ENCODE measurements around the gene CCDC127. TPM values are rescaled to one million over a fixed set of nuclear protein-coding genes. Genes with fewer than 3 reads are reported as not detected.
"Not testable (repeated sequence)": the region's sequence is repeated elsewhere in the genome, so short reads cannot be mapped to it uniquely, and the experiment has no call there.

The CCDC127 gene
- total RNA-seq, 1 donor from 2014 or later = 8.8 TPM

DNA sequence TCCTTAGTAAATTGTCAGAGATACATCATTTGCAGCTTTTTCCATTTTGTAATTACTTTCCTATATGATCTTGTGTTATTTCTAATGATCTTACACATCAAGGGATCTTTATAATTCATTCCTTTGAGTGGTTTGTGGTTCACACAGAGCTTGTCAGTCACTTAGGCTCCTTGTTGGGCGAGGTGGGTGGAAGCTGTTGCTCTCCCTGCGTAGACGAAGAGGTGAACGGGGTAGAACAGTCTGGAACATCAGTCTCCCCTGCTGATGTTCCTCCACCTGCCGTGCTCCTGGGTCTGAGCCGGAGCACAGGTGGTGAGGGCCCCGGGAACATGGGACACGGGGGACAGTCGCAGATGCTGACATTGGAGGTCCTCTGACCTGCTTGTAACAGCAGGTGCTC, 17.6 kb upstream of the CCDC127 start:
- not testable (repeated sequence) for H3K4me3 Mint-ChIP-seq (ENCODE audit: unreplicated experiment); H2AFZ ChIP-seq (ENCODE audit: low read depth, low read length); H3K4me1 ChIP-seq (ENCODE audit: insufficient read depth, low read length); H3K27ac Mint-ChIP-seq (ENCODE audit: unreplicated experiment); H3K9me3 ChIP-seq (ENCODE audit: insufficient read depth, low read depth, low read length); H4K20me1 ChIP-seq (ENCODE audit: insufficient read depth, low read length); H3K27me3 Mint-ChIP-seq (ENCODE audit: low read depth, unreplicated experiment); DNase-seq (ENCODE audit: low read depth); FAIRE-seq; H3K27me3 ChIP-seq (ENCODE audit: insufficient read depth, low read length); H3K4me1 Mint-ChIP-seq (ENCODE audit: low read depth, unreplicated experiment); H3K9me3 Mint-ChIP-seq (ENCODE audit: unreplicated experiment); H3K4me2 ChIP-seq (ENCODE audit: low read length); H3K4me3 ChIP-seq (ENCODE audit: insufficient read depth, low read depth, low read length); H3K27ac ChIP-seq (ENCODE audit: low read depth, low read length); H3K79me2 ChIP-seq (ENCODE audit: insufficient read depth, low read length); H3K9ac ChIP-seq (ENCODE audit: low read length)
- H3K36me3 Mint-ChIP-seq (ENCODE audit: low read depth, unreplicated experiment) = peaks cover 11% of the 10 kb centered on the region
- peaks cover 19% of the 10 kb centered on the region for H3K36me3 ChIP-seq (ENCODE audit: insufficient read depth, low read length)

DNA sequence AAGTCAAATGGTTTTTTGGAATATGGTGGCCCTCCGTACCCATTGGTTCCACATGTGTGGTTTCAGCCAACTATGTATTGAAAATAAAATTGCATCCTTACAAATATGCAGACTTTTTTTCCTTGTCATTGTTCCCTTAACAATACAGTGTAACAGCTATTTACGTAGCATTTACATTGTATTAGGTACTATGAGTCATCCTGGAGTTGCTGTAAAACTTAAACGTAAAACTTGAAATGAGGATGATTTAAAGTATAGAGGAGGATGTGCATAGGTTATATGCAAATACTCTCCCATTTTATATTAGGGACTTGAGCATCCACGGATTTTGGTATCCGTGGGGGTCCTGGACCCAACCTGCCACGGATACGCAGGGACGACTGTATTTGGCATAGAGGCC, 16.5 kb upstream of the CCDC127 start:
- H3K27ac Mint-ChIP-seq (ENCODE audit: unreplicated experiment) = no peak overlapping the region
- FAIRE-seq = no peak
- no peaks in the 10 kb centered on the region for H3K79me2 ChIP-seq (ENCODE audit: insufficient read depth, low read length)

DNA sequence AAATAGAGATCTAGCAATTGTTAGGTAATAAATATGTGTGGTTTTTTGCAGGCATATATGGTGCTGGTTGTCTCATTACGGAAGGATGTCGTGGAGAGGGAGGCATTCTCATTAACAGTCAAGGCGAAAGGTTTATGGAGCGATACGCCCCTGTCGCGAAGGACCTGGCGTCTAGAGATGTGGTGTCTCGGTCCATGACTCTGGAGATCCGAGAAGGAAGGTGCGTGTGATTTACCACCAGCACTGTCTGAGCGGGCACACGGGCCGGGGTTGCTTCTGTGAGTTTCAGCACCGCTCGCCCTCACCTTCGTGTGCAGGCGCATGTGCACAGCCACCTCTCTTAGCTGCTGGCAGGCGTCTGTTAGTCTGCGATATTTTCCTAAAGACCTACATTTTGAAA, 15.5 kb upstream of the CCDC127 start:
- not testable (repeated sequence) for H3K4me1 ChIP-seq (ENCODE audit: insufficient read depth, low read length); H3K9me3 Mint-ChIP-seq (ENCODE audit: unreplicated experiment); H2AFZ ChIP-seq (ENCODE audit: low read depth, low read length); DNase-seq (ENCODE audit: low read depth); H3K4me1 Mint-ChIP-seq (ENCODE audit: low read depth, unreplicated experiment); H3K27me3 Mint-ChIP-seq (ENCODE audit: low read depth, unreplicated experiment); H3K79me2 ChIP-seq (ENCODE audit: insufficient read depth, low read length); H3K9me3 ChIP-seq (ENCODE audit: insufficient read depth, low read depth, low read length); H3K4me3 Mint-ChIP-seq (ENCODE audit: unreplicated experiment); H4K20me1 ChIP-seq (ENCODE audit: insufficient read depth, low read length); H3K27me3 ChIP-seq (ENCODE audit: insufficient read depth, low read length); H3K27ac ChIP-seq (ENCODE audit: low read depth, low read length); H3K4me2 ChIP-seq (ENCODE audit: low read length); H3K9ac ChIP-seq (ENCODE audit: low read length); H3K4me3 ChIP-seq (ENCODE audit: insufficient read depth, low read depth, low read length); FAIRE-seq
- peak overlapping the region; percentile 1 for H3K27ac Mint-ChIP-seq (ENCODE audit: unreplicated experiment)
- peaks cover 16% of the 10 kb centered on the region for H3K36me3 Mint-ChIP-seq (ENCODE audit: low read depth, unreplicated experiment)
- H3K36me3 ChIP-seq (ENCODE audit: insufficient read depth, low read length) = peaks cover 24% of the 10 kb centered on the region

More for the DNA sequence above, 16.5 kb upstream of the CCDC127 start:
- Mint-ChIP-seq H3K9me3 (ENCODE audit: unreplicated experiment) (no peaks in the 10 kb centered on the region), H3K4me3 (ENCODE audit: unreplicated experiment) (no peak overlapping the region), H3K27me3 (ENCODE audit: low read depth, unreplicated experiment) (no peaks in the 10 kb centered on the region), H3K36me3 (ENCODE audit: low read depth, unreplicated experiment) (peaks cover 8% of the 10 kb centered on the region), H3K4me1 (ENCODE audit: low read depth, unreplicated experiment) (peaks cover 2% of the 10 kb centered on the region)
- Histone ChIP-seq H3K4me2 (ENCODE audit: low read length) (no peak overlapping the region), H2AFZ (ENCODE audit: low read depth, low read length) (no peak overlapping the region), H3K4me3 (ENCODE audit: insufficient read depth, low read depth, low read length) (no peak overlapping the region), H3K4me1 (ENCODE audit: insufficient read depth, low read length) (no peaks in the 10 kb centered on the region), H3K9me3 (ENCODE audit: insufficient read depth, low read depth, low read length) (no peaks in the 10 kb centered on the region), H4K20me1 (ENCODE audit: insufficient read depth, low read length) (no peaks in the 10 kb centered on the region), H3K36me3 (ENCODE audit: insufficient read depth, low read length) (peaks cover 19% of the 10 kb centered on the region), H3K9ac (ENCODE audit: low read length) (no peak overlapping the region), H3K27ac (ENCODE audit: low read depth, low read length) (no peak overlapping the region), H3K27me3 (ENCODE audit: insufficient read depth, low read length) (no peaks in the 10 kb centered on the region)
- TF ChIP-seq CTCF (IDR thresholded peaks at IDR 0.05; ENCODE audit: insufficient read depth, low read depth, low read length) = no peak
- TF ChIP-seq EZH2 (IDR thresholded peaks at IDR 0.05; ENCODE audit: insufficient read depth, low read length) = no peak
- no peak for DNase-seq (ENCODE audit: low read depth)

DNA sequence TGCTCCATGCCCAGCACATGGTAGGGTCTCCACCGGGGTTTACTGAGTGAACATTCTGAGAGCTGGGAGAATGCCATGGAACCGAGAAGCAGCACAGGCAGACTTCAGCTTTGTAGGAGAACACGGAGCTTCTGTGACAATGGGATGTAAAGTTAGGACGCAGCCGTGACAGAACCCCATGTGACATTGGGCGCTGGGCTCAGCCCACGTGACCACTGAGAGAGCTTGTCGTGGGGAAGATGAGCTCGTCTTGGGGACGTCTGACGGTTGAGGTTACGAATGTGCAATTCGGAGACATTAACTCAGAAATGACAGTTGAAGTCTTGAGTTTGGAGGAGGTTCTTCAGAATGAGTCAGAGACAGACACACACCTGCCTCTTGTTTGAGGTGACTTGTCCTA, 13.7 kb upstream of the CCDC127 start:
- H3K9me3 ChIP-seq (ENCODE audit: insufficient read depth, low read depth, low read length) = no peaks in the 10 kb centered on the region
- Mint-ChIP-seq H3K9me3 (ENCODE audit: unreplicated experiment) (no peaks in the 10 kb centered on the region), H3K27me3 (ENCODE audit: low read depth, unreplicated experiment) (no peaks in the 10 kb centered on the region), H3K36me3 (ENCODE audit: low read depth, unreplicated experiment) (peaks cover 18% of the 10 kb centered on the region), H3K4me1 (ENCODE audit: low read depth, unreplicated experiment) (no peaks in the 10 kb centered on the region), H3K4me3 (ENCODE audit: unreplicated experiment) (no peak overlapping the region), H3K27ac (ENCODE audit: unreplicated experiment) (no peak overlapping the region)
- FAIRE-seq (no peak), DNase-seq (ENCODE audit: low read depth) (no peak)
- no peak for TF ChIP-seq EZH2 (IDR thresholded peaks at IDR 0.05; ENCODE audit: insufficient read depth, low read length)
- no peak for TF ChIP-seq CTCF (IDR thresholded peaks at IDR 0.05; ENCODE audit: insufficient read depth, low read depth, low read length)
- no peaks in the 10 kb centered on the region for H3K4me1 ChIP-seq (ENCODE audit: insufficient read depth, low read length)
- H3K4me3 ChIP-seq (ENCODE audit: insufficient read depth, low read depth, low read length) = no peak overlapping the region
- no peaks in the 10 kb centered on the region for H3K27me3 ChIP-seq (ENCODE audit: insufficient read depth, low read length)
- H2AFZ ChIP-seq (ENCODE audit: low read depth, low read length) = no peak overlapping the region
- H3K4me2 ChIP-seq (ENCODE audit: low read length) = no peak overlapping the region
- H3K9ac ChIP-seq (ENCODE audit: low read length) = no peak overlapping the region
- no peaks in the 10 kb centered on the region for H3K79me2 ChIP-seq (ENCODE audit: insufficient read depth, low read length)
- peaks cover 34% of the 10 kb centered on the region for H3K36me3 ChIP-seq (ENCODE audit: insufficient read depth, low read length)
- H3K27ac ChIP-seq (ENCODE audit: low read depth, low read length) = no peak overlapping the region
- no peaks in the 10 kb centered on the region for H4K20me1 ChIP-seq (ENCODE audit: insufficient read depth, low read length)
